ENCODE data around the gene AOC1.
"Not testable (repeated sequence)": the region's sequence is repeated elsewhere in the genome, so short reads cannot be mapped to it uniquely, and the experiment has no call there.

Gene AOC1

GRCh38 chr7:150881189-150881588 is 28.9 kb downstream of the AOC1 start:
- Histone ChIP-seq H3K27ac (no peak overlapping the region), H3K4me3 (no peak overlapping the region)

- Histone ChIP-seq H3K27ac (no peak overlapping the region), H3K4me3 (no peak overlapping the region)
Measured at GRCh38 chr7:150890853-150891584, 38.7 kb downstream of the AOC1 start.

- no peak overlapping the region for H3K4me3 ChIP-seq
- H3K27ac ChIP-seq = no peak overlapping the region
Measured at GRCh38 chr7:150891740-150892139, 39.4 kb downstream of the AOC1 start.

- Histone ChIP-seq H3K27ac (no peak overlapping the region), H3K4me3 (no peak overlapping the region)
Measured at GRCh38 chr7:150895809-150896208, 43.5 kb downstream of the AOC1 start.

- Histone ChIP-seq H3K27ac (no peak overlapping the region), H3K4me3 (no peak overlapping the region)
Measured at GRCh38 chr7:150896562-150897209, 44.4 kb downstream of the AOC1 start.

- Histone ChIP-seq H3K4me3 (no peak overlapping the region), H3K27ac (peak overlapping the region in 1 of 21 experiments; percentile 45)
Measured at GRCh38 chr7:150897502-150898474, 45.5 kb downstream of the AOC1 start.

GRCh38 chr7:150898475-150899011 is 46.2 kb downstream of the AOC1 start:
- Histone ChIP-seq H3K4me3 (no peak overlapping the region), H3K27ac (peak overlapping the region in 1 of 21 experiments; percentile 45)

GRCh38 chr7:150900675-150901074 is 48.4 kb downstream of the AOC1 start:
- Histone ChIP-seq H3K4me3 (no peak overlapping the region), H3K27ac (no peak overlapping the region)

GRCh38 chr7:150901160-150902035 is 49.1 kb downstream of the AOC1 start:
- Histone ChIP-seq H3K4me3 (no peak overlapping the region), H3K27ac (no peak overlapping the region)

- no peak overlapping the region for H3K27ac ChIP-seq
Measured at GRCh38 chr7:150902078-150903033, 50.0 kb downstream of the AOC1 start.

GRCh38 chr7:150903606-150904005 is 51.3 kb downstream of the AOC1 start:
- Histone ChIP-seq H3K27ac (no peak overlapping the region), H3K4me3 (no peak overlapping the region)

More at GRCh38 chr7:150902078-150903033, 50.0 kb downstream of the AOC1 start:
- H3K4me3 ChIP-seq = no peak overlapping the region

- Histone ChIP-seq H3K27ac (no peak overlapping the region), H3K4me3 (no peak overlapping the region)
Measured at GRCh38 chr7:150904011-150904909, 51.9 kb downstream of the AOC1 start.

- Histone ChIP-seq H3K4me3 (no peak overlapping the region), H3K27ac (no peak overlapping the region)
Measured at GRCh38 chr7:150908173-150908572, 55.9 kb downstream of the AOC1 start.

- Histone ChIP-seq H3K27ac (no peak overlapping the region), H3K4me3 (no peak overlapping the region)
Measured at GRCh38 chr7:150909200-150909995, 57.1 kb downstream of the AOC1 start.

- not testable (repeated sequence) for H3K27ac ChIP-seq, H3K4me3 ChIP-seq
Measured at GRCh38 chr7:150910305-150910995, 58.1 kb downstream of the AOC1 start.

- Histone ChIP-seq H3K27ac (no peak overlapping the region), H3K4me3 (no peak overlapping the region)
Measured at GRCh38 chr7:150910996-150911422, 58.7 kb downstream of the AOC1 start.
